Measurements from ENCODE around the gene WBP2NL.

- TF ChIP-seq CTCF (IDR thresholded peaks at IDR 0.05): no peak
- no peak for TF ChIP-seq POLR2A (IDR thresholded peaks at IDR 0.05; ENCODE audit: low read depth)
Measured at GRCh38 chr22:42065438-42066125, 67.0 kb downstream of the WBP2NL start.
